Neural cell (in vitro differentiated cells): ENCODE results near the gene VSNL1. TPM values are rescaled to one million over a fixed set of nuclear protein-coding genes. Genes with fewer than 3 reads are reported as not detected.

Source experiments
- H2AFZ ChIP-seq: fragments of 200-600, 300-800 bp; sonication (generic), shearing (Covaris generic); 2 replicates; pipeline ENCODE4 v1.6.0; 2014; ENCODE audit warnings: low read depth, mild to moderate bottlenecking, antibody characterized with exemption, low read length, moderate library complexity
- H3F3A ChIP-seq: fragments of 200-600 bp; shearing (Covaris generic); 2 replicates; pipeline ENCODE4 v1.6.1; 2016; ENCODE audit warnings: mild to moderate bottlenecking, moderate library complexity, mixed read lengths, antibody characterized with exemption, low read length; ENCODE audit not compliant: insufficient read depth, poor library complexity, severe bottlenecking
- H3K27ac ChIP-seq: fragments of 200-600, 300-800 bp; sonication (generic), shearing (Covaris generic); 2 replicates; pipeline ENCODE4 v1.5.1; 2014; ENCODE audit warnings: mild to moderate bottlenecking, low read length, moderate library complexity
- H3K27me3 ChIP-seq: fragments of 300-800, 200-600 bp; sonication (generic), shearing (Covaris generic); 2 replicates; pipeline ENCODE4 v1.6.0; 2014; ENCODE audit warnings: mild to moderate bottlenecking, low read depth, low read length, moderate library complexity; ENCODE audit not compliant: insufficient read depth
- H3K36me3 ChIP-seq: fragments of 300-800, 200-600 bp; sonication (generic), shearing (Covaris generic); 2 replicates; pipeline ENCODE4 v1.5.1; 2014; ENCODE audit warnings: mild to moderate bottlenecking, antibody characterized with exemption, low read length, moderate library complexity; ENCODE audit not compliant: insufficient read depth
- H3K4me2 ChIP-seq: fragments of 300-800, 200-600 bp; sonication (generic), shearing (Covaris generic); 2 replicates; pipeline ENCODE4 v1.6.0; 2014; ENCODE audit warnings: mild to moderate bottlenecking, low read length
- H3K4me3 ChIP-seq: fragments of 300-800, 200-600 bp; sonication (generic), shearing (Covaris generic); 2 replicates; pipeline ENCODE4 v1.5.1; 2014; ENCODE audit warnings: mild to moderate bottlenecking, low read length, moderate library complexity
- H3K79me2 ChIP-seq: fragments of 200-600 bp; shearing (Covaris generic); replicated peaks from 2 replicates; pipeline ENCODE4 v1.6.0; 2014; ENCODE audit warnings: mild to moderate bottlenecking, low read length, moderate library complexity; ENCODE audit not compliant: insufficient read depth
- H3K9ac ChIP-seq: fragments of 300-800, 200-600 bp; sonication (generic), shearing (Covaris generic); 2 replicates; pipeline ENCODE4 v1.6.1; 2016; ENCODE audit warnings: mild to moderate bottlenecking, low read length, mixed read lengths
- H3K9me2 ChIP-seq: fragments of 200-600 bp; shearing (Covaris generic); 2 replicates; pipeline ENCODE4 v1.6.1; 2016; ENCODE audit warnings: mild to moderate bottlenecking, low read length, mixed read lengths; ENCODE audit not compliant: insufficient read depth
- H3K9me3 ChIP-seq: fragments of 200-600, 300-800 bp; sonication (generic), shearing (Covaris generic); 2 replicates; pipeline ENCODE4 v1.6.1; 2016; ENCODE audit warnings: mild to moderate bottlenecking, mixed run types, low read length, moderate library complexity, mixed read lengths
- H4K20me1 ChIP-seq: fragments of 200-600 bp; shearing (Covaris generic); 2 replicates; pipeline ENCODE4 v1.6.1; 2016; ENCODE audit warnings: mild to moderate bottlenecking, mixed run types; ENCODE audit not compliant: insufficient read depth
- CTCF ChIP-seq: fragments of 450-650 bp; IDR thresholded peaks from 2 replicates; pipeline ENCODE4 v1.5.1; 2014; ENCODE audit warnings: antibody characterized with exemption, mild to moderate bottlenecking, moderate library complexity; ENCODE audit not compliant: poor library complexity, severe bottlenecking
- EP300 ChIP-seq: fragments of 450-650 bp; conservative IDR thresholded peaks from 2 replicates; pipeline ENCODE4 v1.6.1; 2014; ENCODE audit warnings: antibody characterized with exemption, mild to moderate bottlenecking, moderate library complexity; ENCODE audit not compliant: poor library complexity, severe bottlenecking
- EZH2 ChIP-seq: fragments of 200-600, 300-800 bp; shearing (Covaris generic), sonication (generic); IDR thresholded peaks from 2 replicates; pipeline ENCODE4 v1.6.1; 2014; ENCODE audit warnings: antibody characterized with exemption, low read length, borderline replicate concordance, mild to moderate bottlenecking; ENCODE audit not compliant: insufficient read depth, poor library complexity, severe bottlenecking
- MXI1 ChIP-seq: fragments of 450-650 bp; conservative IDR thresholded peaks from 2 replicates; pipeline ENCODE4 v1.6.1; 2014; ENCODE audit warnings: antibody characterized with exemption, mild to moderate bottlenecking; ENCODE audit not compliant: poor library complexity, severe bottlenecking
- POLR2AphosphoS5 ChIP-seq: IDR thresholded peaks from 2 replicates; pipeline ENCODE4 v1.6.1; 2012
- RAD21 ChIP-seq: fragments of 450-650 bp; conservative IDR thresholded peaks from 2 replicates; pipeline ENCODE4 v1.6.1; 2014; ENCODE audit warnings: antibody characterized with exemption, mild to moderate bottlenecking, moderate library complexity
- REST ChIP-seq: IDR thresholded peaks from 2 replicates; pipeline ENCODE4 v1.6.1; 2012; ENCODE audit warnings: borderline replicate concordance
- SMC3 ChIP-seq: fragments of 450-650 bp; conservative IDR thresholded peaks from 2 replicates; pipeline ENCODE4 v1.6.1; 2014; ENCODE audit warnings: antibody characterized with exemption, mild to moderate bottlenecking, moderate library complexity; ENCODE audit not compliant: poor library complexity
- TAF1 ChIP-seq: IDR thresholded peaks from 2 replicates; pipeline ENCODE4 v1.6.1; 2012; ENCODE audit warnings: low read depth
- polyA plus RNA-seq: library from polyadenylated mRNA; depleted of rRNA; stranded (reverse); fragments of >200 nt; gene quantifications from 2 replicates; pipeline ENCODE4 v1.2.3, GENCODE V29; 2014

The VSNL1 gene
- polyA plus RNA-seq, 1 donor from 2014 or later: 69.7 TPM

DNA sequence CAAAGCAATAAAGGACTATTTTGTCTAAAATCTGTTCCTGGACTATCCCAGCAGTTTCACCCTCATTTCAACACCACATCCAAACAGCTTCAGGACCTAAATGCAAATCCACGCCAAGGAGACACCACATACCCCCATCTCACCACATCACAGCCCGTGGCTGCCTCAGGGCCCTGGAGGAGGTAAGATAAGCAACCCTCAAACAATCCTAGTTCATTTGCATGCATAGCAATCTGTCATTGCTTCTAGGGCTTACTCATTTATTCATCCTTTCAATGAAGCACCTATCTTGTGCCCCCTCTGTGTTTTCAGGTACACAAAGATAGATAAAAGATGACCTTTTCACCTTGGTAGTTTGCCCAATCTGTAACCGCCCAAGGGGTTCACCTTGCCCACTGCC, 86.5 kb downstream of the VSNL1 start:
- Histone ChIP-seq H4K20me1 (no peaks in the 10 kb centered on the region), H3K36me3 (no peaks in the 10 kb centered on the region), H3K9ac (no peak overlapping the region), H3K27me3 (no peaks in the 10 kb centered on the region), H3K4me2 (no peak overlapping the region), H3K27ac (no peak overlapping the region), H3K4me3 (no peak overlapping the region), H3K9me3 (no peaks in the 10 kb centered on the region), H3K79me2 (no peaks in the 10 kb centered on the region), H3F3A (no peaks in the 10 kb centered on the region), H3K9me2 (no peaks in the 10 kb centered on the region), H2AFZ (no peak overlapping the region)
- TF ChIP-seq POLR2AphosphoS5 (no peak), SMC3 (no peak), EZH2 (no peak), CTCF (no peak)

DNA sequence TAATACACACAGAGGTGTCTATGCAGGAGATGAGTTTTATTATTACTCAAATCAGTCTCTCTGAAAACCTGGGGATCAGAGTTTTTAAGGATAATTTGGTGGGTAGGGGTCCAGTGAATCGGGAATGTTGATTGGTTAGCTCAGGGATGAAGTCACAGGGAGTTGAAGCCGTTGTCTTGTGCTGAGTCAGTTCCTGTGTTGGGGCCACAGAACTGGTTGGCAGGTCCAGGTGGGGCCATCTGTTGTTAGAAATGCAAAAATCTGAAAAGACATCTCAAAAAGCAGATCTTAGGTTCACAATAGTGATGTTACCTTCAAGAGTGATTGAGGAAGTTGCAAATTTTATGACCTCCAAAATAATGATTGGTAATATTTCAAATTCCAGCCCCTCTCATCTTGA, 86.9 kb downstream of the VSNL1 start:
- Histone ChIP-seq H3K36me3 (no peaks in the 10 kb centered on the region), H3K27ac (no peak overlapping the region), H3K9ac (no peak overlapping the region), H3K4me3 (no peak overlapping the region), H3K27me3 (no peaks in the 10 kb centered on the region), H3F3A (no peaks in the 10 kb centered on the region), H2AFZ (no peak overlapping the region), H3K79me2 (no peaks in the 10 kb centered on the region), H3K4me2 (no peak overlapping the region), H3K9me2 (no peaks in the 10 kb centered on the region), H4K20me1 (no peaks in the 10 kb centered on the region), H3K9me3 (no peaks in the 10 kb centered on the region)
- TF ChIP-seq MXI1 (no peak), CTCF (no peak), RAD21 (no peak), EZH2 (no peak), POLR2AphosphoS5 (no peak), TAF1 (no peak), SMC3 (no peak), REST (no peak), EP300 (no peak)
